Glutamatergic neuron (in vitro differentiated cells): ENCODE measurements around the gene PYGO2. TPM values are rescaled to one million over a fixed set of nuclear protein-coding genes. Genes with fewer than 3 reads are reported as not detected.
"Not testable (repeated sequence)": the region's sequence is repeated elsewhere in the genome, so short reads cannot be mapped to it uniquely, and the experiment has no call there.

ENCODE experiments used
- DNase-seq: peaks from one replicate; pipeline ENCODE4 v3.0.0; 2022
- H3K27ac Mint-ChIP-seq: one replicate; pipeline ENCODE4 v1.8.0; 2020; ENCODE audit warnings: mild to moderate bottlenecking, mixed read lengths, inconsistent platforms; ENCODE audit not compliant: unreplicated experiment
- H3K27me3 Mint-ChIP-seq: one replicate; pipeline ENCODE4 v1.8.0; 2020; ENCODE audit warnings: mild to moderate bottlenecking, moderate library complexity, mixed read lengths, inconsistent platforms; ENCODE audit not compliant: unreplicated experiment
- H3K36me3 Mint-ChIP-seq: one replicate; pipeline ENCODE4 v1.8.0; 2020; ENCODE audit warnings: mild to moderate bottlenecking, mixed read lengths, inconsistent platforms; ENCODE audit not compliant: unreplicated experiment
- H3K4me1 Mint-ChIP-seq: one replicate; pipeline ENCODE4 v1.8.0; 2020; ENCODE audit warnings: mild to moderate bottlenecking, low read depth, mixed read lengths, inconsistent platforms; ENCODE audit not compliant: unreplicated experiment
- H3K4me3 Mint-ChIP-seq: one replicate; pipeline ENCODE4 v1.8.0; 2020; ENCODE audit warnings: mild to moderate bottlenecking, mixed read lengths, inconsistent platforms; ENCODE audit not compliant: unreplicated experiment
- H3K9me3 Mint-ChIP-seq: one replicate; pipeline ENCODE4 v1.8.0; 2020; ENCODE audit warnings: mild to moderate bottlenecking, moderate library complexity, mixed read lengths, inconsistent platforms; ENCODE audit not compliant: unreplicated experiment
- total RNA-seq: library from RNA; stranded (reverse); fragmentation: NEBNext Ultra II Directional; extraction: Animal tissue kit (Norgen Biotek cat#: 25700); gene quantifications from one replicate; pipeline ENCODE4 v1.2.1, GENCODE V29; 2021; ENCODE audit not compliant: unreplicated experiment
- TF ChIP-seq, protein P1 (sequence below): fragments of 200-600 bp; sonication (generic); IDR thresholded peaks from one replicate; pipeline ENCODE4 v1.5.0; 2021; ENCODE audit not compliant: partially characterized antibody, unreplicated experiment

PYGO2 gene
- total RNA-seq, 1 donor from 2014 or later = 32.7 TPM

DNA sequence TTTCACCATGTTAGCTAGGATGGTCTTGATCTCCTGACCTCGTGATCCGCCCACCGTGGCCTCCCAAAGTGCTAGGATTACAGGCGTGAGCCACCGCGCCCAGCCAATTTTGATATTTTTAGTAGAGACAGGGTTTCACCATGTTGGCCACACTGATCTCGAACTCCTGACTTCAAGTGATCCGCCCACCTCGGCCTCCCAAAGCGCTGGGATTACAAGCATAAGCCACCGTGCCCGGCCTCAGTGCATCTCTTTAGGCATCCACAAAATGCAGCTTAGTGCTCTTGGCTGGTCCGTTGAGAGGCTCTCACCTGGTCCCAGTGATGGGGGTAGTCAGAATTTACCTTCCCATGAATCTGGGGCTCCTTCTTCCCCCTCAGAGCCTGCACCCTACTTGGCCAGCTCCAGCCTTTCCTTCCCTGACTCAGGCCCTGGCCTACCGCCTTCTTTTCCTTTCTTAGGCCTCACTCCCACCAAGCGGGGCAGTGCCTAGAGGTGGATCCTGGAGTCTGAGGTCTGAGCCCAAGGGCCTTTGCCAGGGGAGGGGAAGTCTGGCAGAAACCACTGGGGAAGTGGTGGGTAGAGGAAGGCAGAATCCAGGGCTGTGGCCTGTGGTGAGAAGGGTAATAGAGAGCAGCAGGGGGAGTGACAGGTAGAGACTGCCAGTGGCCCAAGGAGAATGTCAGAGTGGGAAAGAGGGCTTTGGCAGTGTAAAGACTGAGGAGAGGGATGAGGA is 35.6 kb upstream of the PYGO2 start:
- H3K9me3 Mint-ChIP-seq = peaks cover 5% of the 10 kb centered on the region
- H3K4me1 Mint-ChIP-seq = peaks cover 4% of the 10 kb centered on the region
- TF ChIP-seq, protein P1, sequence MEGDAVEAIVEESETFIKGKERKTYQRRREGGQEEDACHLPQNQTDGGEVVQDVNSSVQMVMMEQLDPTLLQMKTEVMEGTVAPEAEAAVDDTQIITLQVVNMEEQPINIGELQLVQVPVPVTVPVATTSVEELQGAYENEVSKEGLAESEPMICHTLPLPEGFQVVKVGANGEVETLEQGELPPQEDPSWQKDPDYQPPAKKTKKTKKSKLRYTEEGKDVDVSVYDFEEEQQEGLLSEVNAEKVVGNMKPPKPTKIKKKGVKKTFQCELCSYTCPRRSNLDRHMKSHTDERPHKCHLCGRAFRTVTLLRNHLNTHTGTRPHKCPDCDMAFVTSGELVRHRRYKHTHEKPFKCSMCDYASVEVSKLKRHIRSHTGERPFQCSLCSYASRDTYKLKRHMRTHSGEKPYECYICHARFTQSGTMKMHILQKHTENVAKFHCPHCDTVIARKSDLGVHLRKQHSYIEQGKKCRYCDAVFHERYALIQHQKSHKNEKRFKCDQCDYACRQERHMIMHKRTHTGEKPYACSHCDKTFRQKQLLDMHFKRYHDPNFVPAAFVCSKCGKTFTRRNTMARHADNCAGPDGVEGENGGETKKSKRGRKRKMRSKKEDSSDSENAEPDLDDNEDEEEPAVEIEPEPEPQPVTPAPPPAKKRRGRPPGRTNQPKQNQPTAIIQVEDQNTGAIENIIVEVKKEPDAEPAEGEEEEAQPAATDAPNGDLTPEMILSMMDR = no peak
- H3K27ac Mint-ChIP-seq = no peak overlapping the region
- no peak for DNase-seq
- no peaks in the 10 kb centered on the region for H3K36me3 Mint-ChIP-seq
- H3K4me3 Mint-ChIP-seq = no peak overlapping the region
- H3K27me3 Mint-ChIP-seq = peaks cover 7% of the 10 kb centered on the region

DNA sequence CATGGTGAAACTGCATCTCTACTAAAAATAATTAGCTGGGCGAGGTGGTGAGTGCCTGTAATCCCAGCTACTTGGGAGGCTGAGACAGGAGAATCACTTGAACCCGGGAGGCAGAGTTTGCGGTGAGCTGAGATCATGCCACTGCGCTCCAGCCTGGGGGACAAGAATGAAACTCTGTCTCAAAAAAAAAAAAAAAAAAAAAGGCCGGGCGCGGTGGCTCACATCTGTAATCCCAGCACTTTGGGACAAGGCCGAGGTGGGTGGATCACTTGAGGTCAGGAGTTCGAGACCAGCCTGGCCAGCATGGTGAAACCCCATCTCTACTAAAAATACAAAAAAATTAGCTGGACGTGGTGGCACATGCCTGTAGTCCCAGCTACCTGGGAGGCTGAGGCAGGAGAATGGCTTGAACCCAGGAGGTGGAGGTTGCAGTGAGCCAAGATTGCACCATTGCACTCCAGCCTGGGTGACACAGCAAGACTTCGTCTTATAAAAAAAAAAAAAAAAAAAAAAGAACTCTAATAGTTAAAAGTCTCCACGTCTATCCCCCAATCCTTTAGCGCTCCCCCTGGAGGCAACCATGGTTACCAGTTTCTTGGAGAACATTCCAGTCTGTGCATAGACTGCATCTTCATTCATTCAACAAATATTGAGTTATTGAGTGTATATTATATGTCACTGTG is 33.9 kb upstream of the PYGO2 start:
- H3K9me3 Mint-ChIP-seq, H3K36me3 Mint-ChIP-seq, H3K4me1 Mint-ChIP-seq, H3K27me3 Mint-ChIP-seq, H3K4me3 Mint-ChIP-seq, H3K27ac Mint-ChIP-seq: not testable (repeated sequence)
- TF ChIP-seq, protein P1 = peak; percentile 49
- DNase-seq = peak; percentile 63

DNA sequence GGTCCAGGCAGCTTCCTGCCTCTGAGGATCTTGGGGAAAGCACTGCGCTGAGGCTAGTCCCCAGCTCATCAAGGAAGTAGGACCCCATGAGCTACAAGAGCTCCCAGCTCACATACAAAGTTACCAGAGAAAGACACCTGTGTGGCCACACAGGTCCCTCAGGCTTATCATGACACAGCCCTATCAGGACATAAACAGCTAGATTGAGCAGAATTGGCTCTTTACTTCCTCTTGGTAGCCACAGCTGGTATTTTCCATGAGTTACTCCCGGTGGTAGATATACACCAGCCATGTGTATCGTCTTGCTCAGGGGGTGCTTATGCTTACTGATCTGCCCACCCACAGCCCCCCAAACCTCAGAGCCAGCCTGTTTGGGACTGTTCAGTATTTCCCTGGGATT is 33.0 kb upstream of the PYGO2 start:
- TF ChIP-seq, protein P1 = no peak
- Mint-ChIP-seq H3K36me3 (no peaks in the 10 kb centered on the region), H3K27ac (no peak overlapping the region), H3K27me3 (peaks cover 5% of the 10 kb centered on the region), H3K4me3 (no peak overlapping the region), H3K4me1 (peaks cover 4% of the 10 kb centered on the region), H3K9me3 (peaks cover 3% of the 10 kb centered on the region)
- no peak for DNase-seq

DNA sequence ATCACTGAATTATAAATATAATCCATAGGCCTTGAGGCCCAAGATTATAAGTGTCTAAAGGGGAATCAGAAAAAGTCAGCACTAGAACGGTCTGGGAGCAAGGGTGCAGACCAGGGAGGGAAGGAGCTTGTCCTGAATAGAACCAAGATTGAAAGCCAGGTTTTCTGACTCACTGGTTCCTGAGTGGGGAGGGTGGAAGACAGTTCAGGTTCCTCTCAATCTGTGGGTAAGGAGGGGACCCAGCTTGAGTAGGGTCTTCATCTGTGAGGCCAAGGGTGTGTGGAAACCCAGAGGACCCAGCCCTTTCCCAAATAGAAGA is 32.6 kb upstream of the PYGO2 start:
- no peak for DNase-seq
- no peaks in the 10 kb centered on the region for H3K36me3 Mint-ChIP-seq
- peaks cover 3% of the 10 kb centered on the region for H3K9me3 Mint-ChIP-seq
- H3K4me1 Mint-ChIP-seq = peaks cover 3% of the 10 kb centered on the region
- H3K4me3 Mint-ChIP-seq = no peak overlapping the region
- TF ChIP-seq, protein P1 = no peak
- peaks cover 5% of the 10 kb centered on the region for H3K27me3 Mint-ChIP-seq
- H3K27ac Mint-ChIP-seq = no peak overlapping the region

DNA sequence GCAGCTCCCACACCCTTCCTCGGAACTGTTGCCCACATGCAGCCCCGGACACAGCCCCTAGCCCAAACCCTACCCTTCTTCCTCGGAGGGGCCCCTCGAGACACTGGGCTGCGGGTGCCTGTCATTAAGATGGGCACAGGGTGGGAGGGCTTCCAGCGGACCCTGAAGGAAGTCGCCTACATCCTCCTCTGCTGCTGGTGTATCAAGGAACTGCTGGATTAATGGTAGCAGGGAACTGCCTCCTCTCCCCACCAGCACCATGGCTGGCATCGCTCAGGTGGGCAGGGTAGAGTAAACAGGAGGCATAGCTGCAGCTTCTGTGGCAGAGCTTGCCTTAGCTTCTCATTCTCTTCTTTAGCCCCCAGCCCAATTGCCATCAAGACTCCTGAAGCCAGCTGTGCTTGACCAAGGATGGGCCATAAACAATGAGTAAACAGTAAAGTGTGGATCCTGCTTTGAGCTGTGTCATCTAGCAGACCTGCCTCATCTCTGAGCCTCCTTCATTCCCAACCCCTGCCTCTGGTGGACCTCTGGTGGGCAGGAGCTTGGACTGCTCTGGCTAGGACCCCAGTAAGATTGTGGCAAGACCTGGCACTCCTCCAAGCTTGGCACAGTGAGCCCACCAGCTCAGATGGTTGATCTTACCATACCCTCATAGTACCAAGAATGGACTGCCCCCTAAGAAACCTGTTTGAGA is 32.1 kb upstream of the PYGO2 start, which contains the start of gene LENEP:
LENEP (plus strand) TSS at position 15 of the 697 bp plus-strand sequence; CDS start at position 37, 22 bp downstream.
- Mint-ChIP-seq H3K4me1 (no peaks in the 10 kb centered on the region), H3K27me3 (peaks cover 2% of the 10 kb centered on the region), H3K36me3 (peaks cover 5% of the 10 kb centered on the region), H3K27ac (no peak within 1 kb of the TSS), H3K9me3 (peaks cover under 1% of the 10 kb centered on the region), H3K4me3 (no peak within 1 kb of the TSS)
- no peak for DNase-seq
- TF ChIP-seq, protein P1 = no peak
